IMR-90 (cell line): ENCODE measurements around the gene SUPT3H. TPM values are rescaled to one million over a fixed set of nuclear protein-coding genes. Genes with fewer than 3 reads are reported as not detected.
A peak's percentile ranks its signal among the peaks of the same experiment; 100 is the strongest.

Source experiments
- ATAC-seq: fragments of 200-7000 bp; cut with Tn5 transposase; 2 replicates; pipeline ENCODE4 v1.9.1; 2020; ENCODE audit warnings: low read depth, mild to moderate bottlenecking, moderate library complexity
- BruUV-seq: library from RNA; stranded (reverse); fragments of 400-500 nt; replicated peaks from 2 replicates; lab custom pipeline; 2021; lab: Mats Ljungman, UMichigan
- CTCF ChIA-PET: fragments of 300-600 bp; formaldehyde crosslinking; extraction: SDS; loops from one replicate; lab custom pipeline; 2021; ENCODE audit warnings: antibody characterized with exemption; lab: Yijun Ruan, JAX
- POLR2A ChIA-PET: fragments of 300-600 bp; sonication (Branson Sonifier 250); formaldehyde crosslinking; loops from one replicate; lab custom pipeline; 2022; ENCODE audit warnings: antibody characterized with exemption; ENCODE audit not compliant: unreplicated experiment; lab: Charles Lee
- DNase-seq: peaks from one replicate; pipeline ENCODE4 v3.0.0; 2013
- H2AFZ ChIP-seq: replicated peaks from 2 replicates; pipeline ENCODE3; 2013; ENCODE audit warnings: low read length, mild to moderate bottlenecking; ENCODE audit not compliant: poor library complexity
- H2AK5ac ChIP-seq: 2 replicates; pipeline ENCODE4 v1.6.1; 2013; ENCODE audit warnings: low read depth, low read length, inconsistent platforms
- H2AK9ac ChIP-seq: replicated peaks from 2 replicates; pipeline ENCODE3; 2013; ENCODE audit warnings: mild to moderate bottlenecking, low read depth, low read length, moderate library complexity; ENCODE audit not compliant: poor library complexity
- H2BK120ac ChIP-seq: 2 replicates; pipeline ENCODE4 v1.6.1; 2013; ENCODE audit warnings: low read depth, low read length, inconsistent platforms
- H2BK15ac ChIP-seq: 3 replicates; pipeline ENCODE4 v1.6.1; 2013; ENCODE audit warnings: low read depth, low read length, inconsistent platforms
- H2BK20ac ChIP-seq: 2 replicates; pipeline ENCODE4 v1.6.1; 2013; ENCODE audit warnings: low read depth, mild to moderate bottlenecking, inconsistent platforms, low read length, moderate library complexity
- H2BK5ac ChIP-seq: 2 replicates; pipeline ENCODE4 v1.6.1; 2013; ENCODE audit warnings: mild to moderate bottlenecking, low read depth, low read length, inconsistent platforms; ENCODE audit not compliant: poor library complexity, severe bottlenecking
- H3K14ac ChIP-seq: replicated peaks from 2 replicates; pipeline ENCODE4 v1.6.1; 2013; ENCODE audit warnings: low read depth, low read length, inconsistent platforms
- H3K18ac ChIP-seq: 2 replicates; pipeline ENCODE4 v1.6.1; 2013; ENCODE audit warnings: low read depth, low read length, control low read depth
- H3K23ac ChIP-seq: 2 replicates; pipeline ENCODE4 v1.6.1; 2013; ENCODE audit warnings: low read depth, low read length, inconsistent platforms
- H3K27ac ChIP-seq: 2 replicates; pipeline ENCODE4 v1.5.1; 2013; ENCODE audit warnings: mild to moderate bottlenecking, control low read depth, low read length; ENCODE audit not compliant: insufficient read depth
- H3K27me3 ChIP-seq: 2 replicates; pipeline ENCODE4 v1.6.1; 2013; ENCODE audit warnings: low read length; ENCODE audit not compliant: control insufficient read depth, insufficient read depth
- H3K36me3 ChIP-seq: 2 replicates; pipeline ENCODE4 v1.6.1; 2013; ENCODE audit warnings: low read length, mixed read lengths; ENCODE audit not compliant: control insufficient read depth, insufficient read depth
- H3K4ac ChIP-seq: 2 replicates; pipeline ENCODE4 v1.6.1; 2013; ENCODE audit warnings: low read depth, low read length, inconsistent platforms
- H3K4me1 ChIP-seq: 2 replicates; pipeline ENCODE4 v1.6.1; 2013; ENCODE audit warnings: low read length, mixed read lengths; ENCODE audit not compliant: control insufficient read depth, insufficient read depth
- H3K4me2 ChIP-seq: 2 replicates; pipeline ENCODE4 v1.6.1; 2013; ENCODE audit warnings: low read depth, mild to moderate bottlenecking, control low read depth, low read length, moderate library complexity
- H3K4me3 ChIP-seq: 2 replicates; pipeline ENCODE4 v1.5.1; 2013; ENCODE audit warnings: low read depth, mild to moderate bottlenecking, control low read depth, low read length, moderate library complexity; ENCODE audit not compliant: insufficient read depth
- H3K56ac ChIP-seq: 2 replicates; pipeline ENCODE4 v1.6.1; 2013; ENCODE audit warnings: low read length, inconsistent platforms; ENCODE audit not compliant: insufficient read depth; ENCODE audit errors: extremely low read depth
- H3K79me1 ChIP-seq, 2 experiments: 2 replicates each; pipeline ENCODE4 v1.6.1; 2013; ENCODE audit warnings: low read length in 2 of 2, inconsistent platforms in 1 of 2, low read depth in 1 of 2
- H3K9ac ChIP-seq: 2 replicates; pipeline ENCODE4 v1.6.1; 2013; ENCODE audit warnings: low read depth, low read length, control low read depth
- H3K9me1 ChIP-seq: 2 replicates; pipeline ENCODE4 v1.6.1; 2013; ENCODE audit warnings: low read length, inconsistent platforms; ENCODE audit not compliant: insufficient read depth
- H3K9me3 ChIP-seq: 2 replicates; pipeline ENCODE4 v1.6.1; 2013; ENCODE audit warnings: low read length; ENCODE audit not compliant: control insufficient read depth, insufficient read depth
- H4K20me1 ChIP-seq: 2 replicates; pipeline ENCODE4 v1.6.1; 2013; ENCODE audit warnings: low read length, inconsistent platforms; ENCODE audit not compliant: insufficient read depth
- H4K5ac ChIP-seq: 2 replicates; pipeline ENCODE4 v1.6.1; 2013; ENCODE audit warnings: mild to moderate bottlenecking, low read depth, low read length, control low read depth
- H4K8ac ChIP-seq, 2 experiments: 2 replicates each; pipeline ENCODE4 v1.6.1; 2013; ENCODE audit warnings: low read depth in 2 of 2, low read length in 2 of 2, control low read depth in 1 of 2, inconsistent platforms in 1 of 2
- H4K91ac ChIP-seq: 2 replicates; pipeline ENCODE4 v1.6.1; 2013; ENCODE audit warnings: low read depth, low read length, inconsistent platforms; ENCODE audit not compliant: insufficient read depth
- BHLHE40 ChIP-seq: fragments of 150-350 bp; IDR thresholded peaks from 2 replicates; pipeline ENCODE4 v1.6.1; 2016; ENCODE audit warnings: mild to moderate bottlenecking, low read depth, low read length
- CEBPB ChIP-seq: IDR thresholded peaks from 2 replicates; pipeline ENCODE4 v1.6.1; 2012; ENCODE audit warnings: low read depth, low read length, improper control_type of control experiment
- FOS ChIP-seq: fragments of 150-350 bp; IDR thresholded peaks from 2 replicates; pipeline ENCODE4 v1.6.1; 2016; ENCODE audit warnings: low read depth, low read length
- MAZ ChIP-seq: IDR thresholded peaks from 2 replicates; pipeline ENCODE4 v1.6.1; 2012; ENCODE audit warnings: low read depth, mild to moderate bottlenecking, low read length, improper control_type of control experiment, moderate library complexity, borderline replicate concordance
- MXI1 ChIP-seq: IDR thresholded peaks from 2 replicates; pipeline ENCODE4 v1.6.1; 2012; ENCODE audit warnings: low read depth, mild to moderate bottlenecking, low read length, moderate library complexity, borderline replicate concordance
- NFE2L2 ChIP-seq: fragments of 150-350 bp; IDR thresholded peaks from 2 replicates; pipeline ENCODE4 v1.6.1; 2016; ENCODE audit warnings: low read depth, mild to moderate bottlenecking, low read length
- POLR2A ChIP-seq: IDR thresholded peaks from 2 replicates; pipeline ENCODE4 v1.6.1; 2012; ENCODE audit warnings: mild to moderate bottlenecking, low read depth, low read length
- RAD21 ChIP-seq: IDR thresholded peaks from 2 replicates; pipeline ENCODE4 v1.6.1; 2012; ENCODE audit warnings: low read length, improper control_type of control experiment
- RFX5 ChIP-seq: IDR thresholded peaks from 2 replicates; pipeline ENCODE4 v1.8.0; 2012; ENCODE audit warnings: low read depth, mild to moderate bottlenecking, low read length, moderate library complexity
- SMC3 ChIP-seq: fragments of 150-350 bp; IDR thresholded peaks from 2 replicates; pipeline ENCODE4 v1.6.1; 2016; ENCODE audit warnings: low read depth, mild to moderate bottlenecking, antibody characterized with exemption, low read length, moderate library complexity
- USF2 ChIP-seq: fragments of 150-350 bp; IDR thresholded peaks from 2 replicates; pipeline ENCODE4 v1.6.1; 2017; ENCODE audit warnings: mild to moderate bottlenecking, antibody characterized with exemption, low read length, low read depth
- dilution Hi-C: fragments of 300-500 bp; cut with HindIII; formaldehyde crosslinking; loops from one replicate; pipeline ENCODE4 v1.14.3; 2018; ENCODE audit warnings: low sequenced_read_pairs; ENCODE audit not compliant: unreplicated experiment
- in situ Hi-C: fragments of 300-500 bp; cut with MboI; formaldehyde crosslinking; loops from 3 replicates; pipeline ENCODE4 v1.14.3; 2019; ENCODE audit warnings: low sequenced_read_pairs, inconsistent platforms, mixed read lengths
- intact Hi-C: fragments of 100-400 bp; cut with micrococcal nuclease; formaldehyde crosslinking; loops from 2 replicates; pipeline ENCODE4 v1.10.0; 2022
- polyA plus RNA-seq, 3 experiments: library from polyadenylated mRNA; depleted of rRNA; stranded (reverse); fragments of >200 nt; gene quantifications; 2 replicates each; pipeline ENCODE4 v1.2.3, GENCODE V29; 2012; ENCODE audit warnings: low replicate concordance in 1 of 3
- total RNA-seq: library from RNA; depleted of rRNA; stranded (reverse); fragments of >200 nt; gene quantifications from 2 replicates; pipeline ENCODE4 v1.2.3, GENCODE V29; 2012
- TF ChIP-seq, protein P1 (sequence below): fragments of 150-350 bp; IDR thresholded peaks from 2 replicates; pipeline ENCODE4 v1.6.1; 2016; ENCODE audit warnings: low read depth, mild to moderate bottlenecking, low read length, moderate library complexity, borderline replicate concordance

SUPT3H gene
- total and polyA plus RNA-seq, 2 of the 4 experiments (the other 2 are of a cell fraction) = 4.5 to 5.0 TPM

DNA sequence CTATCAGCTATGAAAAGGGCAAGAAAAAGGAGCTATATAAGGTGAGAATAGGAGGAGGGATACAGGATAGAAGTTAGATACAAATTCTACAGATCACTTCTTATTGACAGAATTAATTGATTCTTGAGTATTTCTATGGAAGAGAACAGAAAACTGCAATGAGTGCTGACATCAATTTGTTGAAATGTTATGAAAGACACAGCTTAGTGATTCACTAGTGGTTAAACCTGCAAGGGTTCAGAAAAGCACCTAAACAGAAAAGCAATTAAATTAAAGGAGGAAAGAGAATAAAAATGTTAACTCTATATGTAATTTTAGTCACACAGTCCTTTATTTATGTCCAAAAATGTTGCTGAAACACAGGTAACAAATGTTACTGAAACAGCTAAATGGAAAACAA lies 304.0 kb downstream of the SUPT3H start:
- POLR2A ChIA-PET = no interaction called here

More for the DNA sequence above, 304.0 kb downstream of the SUPT3H start:
- H2AK5ac ChIP-seq = no peak overlapping the region
- no peak overlapping the region for H2BK120ac ChIP-seq
- no TSS peak for BruUV-seq
- H3K36me3 ChIP-seq = no peaks in the 10 kb centered on the region
- no peak overlapping the region for H3K27ac ChIP-seq
- no peak overlapping the region for H2AK9ac ChIP-seq
- no peak overlapping the region for H3K4me3 ChIP-seq
- H2AFZ ChIP-seq = no peak overlapping the region
- H3K4me1 ChIP-seq = peaks cover 2% of the 10 kb centered on the region
- in situ Hi-C loops = no loop called here
- no peak overlapping the region for H3K14ac ChIP-seq
- no peak overlapping the region for H2BK5ac ChIP-seq
- no peak for TF ChIP-seq USF2
- TF ChIP-seq FOS = no peak
- TF ChIP-seq MXI1 = no peak
- no peak for TF ChIP-seq POLR2A
- no peak for TF ChIP-seq CEBPB
- no peak for TF ChIP-seq SMC3
- TF ChIP-seq NFE2L2 = no peak
- TF ChIP-seq RFX5 = no peak
- TF ChIP-seq BHLHE40 = no peak
- TF ChIP-seq MAZ = no peak
- TF ChIP-seq, protein P1, sequence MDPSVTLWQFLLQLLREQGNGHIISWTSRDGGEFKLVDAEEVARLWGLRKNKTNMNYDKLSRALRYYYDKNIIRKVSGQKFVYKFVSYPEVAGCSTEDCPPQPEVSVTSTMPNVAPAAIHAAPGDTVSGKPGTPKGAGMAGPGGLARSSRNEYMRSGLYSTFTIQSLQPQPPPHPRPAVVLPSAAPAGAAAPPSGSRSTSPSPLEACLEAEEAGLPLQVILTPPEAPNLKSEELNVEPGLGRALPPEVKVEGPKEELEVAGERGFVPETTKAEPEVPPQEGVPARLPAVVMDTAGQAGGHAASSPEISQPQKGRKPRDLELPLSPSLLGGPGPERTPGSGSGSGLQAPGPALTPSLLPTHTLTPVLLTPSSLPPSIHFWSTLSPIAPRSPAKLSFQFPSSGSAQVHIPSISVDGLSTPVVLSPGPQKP = no peak
- no peak for TF ChIP-seq RAD21
- H3K4ac ChIP-seq = no peak overlapping the region
- H4K8ac ChIP-seq = no peak overlapping the region
- no peak overlapping the region for H3K23ac ChIP-seq
- no peak overlapping the region for H4K91ac ChIP-seq
- DNase-seq (peak; percentile 7), ATAC-seq (no peak)
- H4K20me1 ChIP-seq = no peaks in the 10 kb centered on the region
- no peaks in the 10 kb centered on the region for H3K79me1 ChIP-seq
- intact Hi-C loops = loop anchor here (2.0 to 10.0 kb wide), 2 partner anchors 75 to 409 kb away; no protein-coding TSS in a partner anchor
- H3K56ac ChIP-seq = no peak overlapping the region
- no peaks in the 10 kb centered on the region for H3K27me3 ChIP-seq
- CTCF ChIA-PET = interaction anchor here (1.5 kb wide), 1 partner anchor 598 kb away, joined by 5 read pairs; no protein-coding TSS in a partner anchor
- H3K9ac ChIP-seq = no peak overlapping the region
- peaks cover 6% of the 10 kb centered on the region for H3K9me3 ChIP-seq
- H2BK15ac ChIP-seq = no peak overlapping the region
- H3K18ac ChIP-seq = no peak overlapping the region
- no peaks in the 10 kb centered on the region for H3K9me1 ChIP-seq
- dilution Hi-C loops = no loop called here
- H2BK20ac ChIP-seq = no peak overlapping the region
- H4K5ac ChIP-seq = no peak overlapping the region
- H3K4me2 ChIP-seq = no peak overlapping the region
